EH (cell line): ENCODE results near the gene KANTR.

Source experiments
- DNase-seq: peaks from one replicate; pipeline ENCODE4 v3.0.0-alpha.2; 2015; ENCODE audit warnings: low read depth

Gene KANTR

DNA sequence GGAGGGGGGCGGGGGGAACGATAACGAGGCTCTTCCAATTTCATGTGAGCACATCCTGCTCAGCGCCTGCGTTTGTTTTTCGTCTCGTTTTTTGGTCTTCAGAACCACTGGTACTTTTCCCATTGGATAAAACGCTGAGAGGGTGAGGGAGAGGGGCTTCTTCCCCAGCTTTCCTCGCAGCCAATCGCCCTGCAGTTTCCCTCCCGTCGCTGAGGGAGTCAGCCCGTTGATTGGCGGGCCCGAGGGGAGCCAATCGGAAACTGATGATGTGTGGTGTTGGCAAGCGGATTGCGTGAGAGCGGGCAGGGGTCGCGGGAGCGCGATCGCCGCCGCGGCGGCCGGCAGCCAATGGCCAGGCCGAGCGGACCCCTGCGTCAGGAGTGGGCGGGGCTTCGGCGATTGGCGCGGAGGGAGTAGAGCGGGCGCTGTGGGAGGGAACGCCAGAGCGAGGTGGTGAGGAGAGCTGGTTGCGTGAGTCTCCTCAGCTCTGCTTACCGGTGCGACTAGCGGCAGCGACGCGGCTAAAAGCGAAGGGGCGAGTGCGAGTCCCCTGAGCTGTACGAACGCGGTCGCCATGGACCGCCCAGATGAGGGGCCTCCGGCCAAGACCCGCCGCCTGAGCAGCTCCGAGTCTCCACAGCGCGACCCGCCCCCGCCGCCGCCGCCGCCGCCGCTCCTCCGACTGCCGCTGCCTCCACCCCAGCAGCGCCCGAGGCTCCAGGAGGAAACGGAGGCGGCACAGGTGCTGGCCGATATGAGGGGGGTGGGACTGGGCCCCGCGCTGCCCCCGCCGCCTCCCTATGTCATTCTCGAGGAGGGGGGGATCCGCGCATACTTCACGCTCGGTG is 11.8 kb upstream of the KANTR start, which contains the start of gene TSPYL2:
TSS of gene TSPYL2 (plus strand) at position 443 of the 848 bp plus-strand sequence. CDS start at position 575, 132 bp downstream.
- peak; percentile 97 for DNase-seq

DNA sequence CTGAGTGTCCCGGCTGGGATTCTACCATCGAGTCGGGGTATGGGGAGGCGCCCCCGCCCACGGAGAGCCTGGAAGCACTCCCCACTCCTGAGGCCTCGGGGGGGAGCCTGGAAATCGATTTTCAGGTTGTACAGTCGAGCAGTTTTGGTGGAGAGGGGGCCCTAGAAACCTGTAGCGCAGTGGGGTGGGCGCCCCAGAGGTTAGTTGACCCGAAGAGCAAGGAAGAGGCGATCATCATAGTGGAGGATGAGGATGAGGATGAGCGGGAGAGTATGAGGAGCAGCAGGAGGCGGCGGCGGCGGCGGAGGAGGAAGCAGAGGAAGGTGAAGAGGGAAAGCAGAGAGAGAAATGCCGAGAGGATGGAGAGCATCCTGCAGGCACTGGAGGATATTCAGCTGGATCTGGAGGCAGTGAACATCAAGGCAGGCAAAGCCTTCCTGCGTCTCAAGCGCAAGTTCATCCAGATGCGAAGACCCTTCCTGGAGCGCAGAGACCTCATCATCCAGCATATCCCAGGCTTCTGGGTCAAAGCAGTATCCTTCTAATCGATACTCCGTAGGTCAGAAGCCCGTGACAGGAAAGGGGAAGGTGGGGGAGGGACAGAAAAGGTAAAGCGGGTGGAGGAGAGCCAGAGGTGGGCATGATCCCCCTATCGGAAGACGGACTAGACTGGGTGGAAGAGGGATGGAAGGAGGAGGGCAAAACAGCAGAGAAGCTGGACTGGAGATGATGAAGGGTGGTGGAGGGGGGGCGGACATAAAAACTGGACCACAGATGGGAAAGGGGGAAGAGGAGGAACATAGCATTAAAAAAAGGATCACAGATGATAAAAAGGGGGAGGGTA is 10.9 kb upstream of the KANTR start:
- no peak for DNase-seq

DNA sequence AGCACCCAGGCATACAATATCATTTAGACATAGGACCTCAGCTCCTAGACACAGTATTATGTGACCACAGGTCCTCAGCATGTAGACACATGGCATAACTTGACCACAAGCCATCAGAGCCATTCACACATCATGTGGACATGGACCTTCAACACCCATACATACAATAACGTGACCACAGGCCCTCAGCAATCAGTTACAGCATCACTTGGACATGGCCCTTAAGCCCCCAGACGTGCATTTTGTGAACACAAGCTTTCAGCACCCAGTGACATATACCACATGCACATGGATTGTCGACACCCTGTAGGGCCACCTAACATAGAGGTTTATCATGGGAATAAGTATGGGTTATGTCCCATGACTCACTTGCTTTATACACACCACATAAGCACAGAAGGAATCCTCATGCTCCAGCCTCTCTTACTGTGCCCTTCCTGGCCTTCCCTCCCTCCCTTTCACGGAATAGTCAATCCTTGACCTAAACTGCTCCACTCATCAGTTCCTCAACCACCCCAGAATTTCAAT is 9.8 kb upstream of the KANTR start:
- no peak for DNase-seq

DNA sequence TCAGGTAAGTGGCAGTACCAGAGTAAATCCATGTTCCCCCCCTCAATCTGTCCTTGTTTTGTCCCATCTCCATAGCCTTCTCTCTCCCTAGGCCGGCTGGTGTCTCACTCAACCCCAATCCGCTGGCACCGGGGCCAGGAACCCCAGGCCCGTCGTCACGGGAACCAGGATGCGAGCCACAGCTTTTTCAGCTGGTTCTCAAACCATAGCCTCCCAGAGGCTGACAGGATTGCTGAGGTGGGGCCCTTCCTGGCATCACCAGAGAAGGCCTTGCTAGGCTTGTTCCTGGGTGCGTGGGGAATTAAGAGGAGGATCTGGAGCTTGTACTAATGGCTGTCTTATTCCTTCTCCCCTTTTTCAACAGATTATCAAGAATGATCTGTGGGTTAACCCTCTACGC is 9.1 kb upstream of the KANTR start:
- DNase-seq: no peak

DNA sequence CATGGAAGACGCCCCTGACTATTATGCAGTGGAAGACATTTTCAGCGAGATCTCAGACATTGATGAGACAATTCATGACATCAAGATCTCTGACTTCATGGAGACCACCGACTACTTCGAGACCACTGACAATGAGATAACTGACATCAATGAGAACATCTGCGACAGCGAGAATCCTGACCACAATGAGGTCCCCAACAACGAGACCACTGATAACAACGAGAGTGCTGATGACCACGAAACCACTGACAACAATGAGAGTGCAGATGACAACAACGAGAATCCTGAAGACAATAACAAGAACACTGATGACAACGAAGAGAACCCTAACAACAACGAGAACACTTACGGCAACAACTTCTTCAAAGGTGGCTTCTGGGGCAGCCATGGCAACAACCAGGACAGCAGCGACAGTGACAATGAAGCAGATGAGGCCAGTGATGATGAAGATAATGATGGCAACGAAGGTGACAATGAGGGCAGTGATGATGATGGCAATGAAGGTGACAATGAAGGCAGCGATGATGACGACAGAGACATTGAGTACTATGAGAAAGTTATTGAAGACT is 8.2 kb upstream of the KANTR start:
- DNase-seq: no peak

- no peak for DNase-seq
Measured at GRCh38 chrX:53086464-53086863, 7.5 kb upstream of the KANTR start.

DNA sequence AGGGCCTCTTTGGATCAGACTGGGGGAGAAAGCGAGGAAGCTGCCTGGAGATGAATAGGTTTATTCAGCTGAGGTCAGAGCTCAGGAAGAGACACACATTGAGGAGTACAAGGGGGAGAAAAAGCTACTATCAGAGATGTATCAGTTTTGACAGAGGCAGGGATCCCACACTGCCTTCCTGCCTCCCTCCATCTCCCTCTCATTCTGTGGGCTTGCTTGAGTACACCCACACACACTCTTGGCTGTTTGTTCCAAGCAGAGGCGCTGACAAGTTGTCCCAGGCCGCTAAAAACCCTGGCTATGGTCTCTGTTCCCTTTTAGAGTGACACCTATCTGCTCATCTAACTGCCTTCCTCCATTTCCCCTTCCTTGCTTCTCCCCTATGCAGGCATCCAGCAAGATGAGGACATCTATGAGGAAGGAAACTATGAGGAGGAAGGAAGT is 6.5 kb upstream of the KANTR start:
- no peak for DNase-seq

DNA sequence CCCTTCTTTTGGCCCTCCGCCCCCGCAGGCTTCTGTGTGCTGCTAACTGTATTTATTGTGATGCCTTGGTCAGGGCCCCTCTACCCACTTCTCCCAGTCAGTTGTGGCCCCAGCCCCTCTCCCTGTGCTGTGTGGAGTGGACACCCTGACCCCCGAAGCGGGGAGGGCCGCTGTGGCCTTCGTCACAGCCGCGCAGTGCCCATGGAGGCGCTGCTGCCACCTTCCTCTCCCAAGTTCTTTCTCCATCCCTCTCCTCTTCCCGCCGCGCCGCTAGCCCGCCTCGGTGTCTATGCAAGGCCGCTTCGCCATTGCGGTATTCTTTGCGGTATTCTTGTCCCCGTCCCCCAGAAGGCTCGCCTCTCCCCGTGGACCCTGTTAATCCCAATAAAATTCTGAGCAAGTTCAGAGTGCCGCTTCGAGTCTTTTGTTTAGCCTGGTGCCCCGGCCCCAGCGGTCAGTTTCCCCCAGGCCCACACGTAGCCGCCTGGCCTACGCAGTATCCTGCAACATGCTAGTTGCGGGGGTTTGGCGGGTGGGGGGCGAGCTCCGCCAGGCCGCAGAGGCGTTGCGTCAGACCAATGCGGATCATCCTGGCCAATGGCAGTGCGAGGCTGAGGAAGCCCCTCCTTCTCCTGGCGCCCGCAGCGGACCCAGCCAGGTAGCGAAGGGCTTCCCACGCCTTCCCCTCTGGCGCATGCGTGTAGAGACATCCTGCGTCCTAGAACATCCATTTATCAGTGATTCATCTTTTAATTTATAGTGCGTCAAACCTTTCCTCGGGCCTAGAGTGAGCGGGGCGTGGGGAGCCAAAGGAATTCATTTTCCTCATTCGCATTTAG is 5.6 kb upstream of the KANTR start:
- DNase-seq: peak; percentile 79

DNA sequence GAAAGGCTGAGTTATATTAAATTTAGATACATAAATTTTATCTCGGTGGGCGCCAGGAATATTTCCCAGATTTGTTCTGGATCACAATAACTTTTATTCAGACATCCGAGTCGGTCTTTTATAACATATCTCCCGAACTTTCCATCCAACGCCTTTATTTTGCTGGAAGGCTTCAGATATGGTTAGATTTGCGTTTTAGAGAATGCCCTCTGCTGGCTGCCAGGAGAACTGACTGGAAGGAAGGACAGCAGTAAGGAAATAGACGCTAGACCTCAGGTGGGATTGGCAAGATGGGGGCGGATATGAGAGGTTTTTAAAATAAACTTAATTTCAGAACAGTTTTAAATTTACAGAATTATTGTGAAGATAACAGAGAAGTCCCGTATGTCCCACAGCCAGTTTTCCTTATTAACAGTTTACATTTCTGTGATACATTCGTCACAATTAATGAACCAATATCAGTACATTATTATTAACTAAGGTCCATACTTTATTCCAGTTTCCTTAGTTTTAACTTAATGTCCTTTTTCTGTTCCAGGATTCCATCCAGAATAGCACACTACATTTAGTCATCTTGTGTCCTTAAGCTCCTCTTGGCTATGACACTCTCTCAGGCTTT is 4.6 kb upstream of the KANTR start:
- peak; percentile 68 for DNase-seq

DNA sequence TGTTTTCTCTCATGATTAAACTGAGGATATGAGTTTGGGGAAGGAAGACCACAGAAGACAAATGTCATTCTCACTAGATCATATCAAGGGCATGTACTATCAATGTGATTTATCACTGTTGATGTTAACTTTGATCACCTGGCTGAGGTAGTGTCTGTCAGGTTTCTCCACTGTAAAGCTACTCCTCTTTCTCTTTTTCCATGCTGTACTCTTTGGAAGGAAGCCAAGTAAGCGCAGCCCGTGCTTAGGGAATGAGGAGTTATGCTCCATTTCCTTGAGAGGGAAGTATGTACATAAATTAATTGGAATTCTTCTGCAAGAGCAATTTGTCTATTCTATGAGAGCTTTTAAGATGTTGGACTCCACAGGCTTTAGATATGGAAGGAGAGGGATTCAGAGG is 4.0 kb upstream of the KANTR start:
- DNase-seq: no peak

DNA sequence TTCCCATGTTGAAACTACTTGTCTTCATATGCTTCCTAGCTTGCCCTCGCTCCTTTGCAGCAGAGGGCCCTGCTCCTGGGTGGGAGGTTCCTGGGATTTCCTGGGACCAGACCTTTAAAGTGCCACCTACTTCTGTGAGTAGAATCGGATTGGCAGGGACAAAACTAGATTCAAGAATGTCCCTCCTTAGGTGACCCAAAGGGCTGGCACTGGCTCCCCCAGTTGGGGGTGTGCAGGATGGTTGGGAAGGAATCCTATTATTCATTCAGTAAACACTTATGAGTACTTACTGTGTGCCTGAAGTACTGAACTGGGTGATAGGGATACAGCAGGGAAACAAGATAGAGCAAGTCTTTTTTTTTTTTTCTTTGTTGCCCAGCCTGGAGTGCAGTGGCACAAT is 2.6 kb upstream of the KANTR start:
- DNase-seq: no peak

- DNase-seq: peak; percentile 79
Measured at GRCh38 chrX:53093177-53093655, 726 bp upstream of the KANTR start.

- DNase-seq: no peak
Measured at GRCh38 chrX:53094582-53094905, 602 bp downstream of the KANTR start.

GRCh38 chrX:53095796-53096195 is 1.9 kb downstream of the KANTR start:
- no peak for DNase-seq

- no peak for DNase-seq
Measured at GRCh38 chrX:53114864-53115549, 21.1 kb downstream of the KANTR start.

DNA sequence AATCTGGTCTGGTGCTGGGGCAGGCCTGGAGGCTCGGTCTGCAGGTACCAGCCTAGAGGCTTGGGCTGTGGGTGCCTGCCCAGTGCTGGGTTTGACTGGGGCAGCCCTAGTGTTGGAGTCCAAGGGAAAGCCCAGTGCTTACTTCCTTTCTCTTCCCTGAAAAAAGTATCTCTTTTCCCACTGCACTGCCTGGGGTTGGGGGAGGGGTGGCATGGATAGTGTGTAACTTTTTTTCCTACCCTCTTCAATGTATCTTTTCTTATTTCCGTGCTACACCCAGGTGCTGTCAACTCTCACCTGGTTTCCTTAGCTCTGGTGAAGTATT is 21.6 kb downstream of the KANTR start:
- no peak for DNase-seq

DNA sequence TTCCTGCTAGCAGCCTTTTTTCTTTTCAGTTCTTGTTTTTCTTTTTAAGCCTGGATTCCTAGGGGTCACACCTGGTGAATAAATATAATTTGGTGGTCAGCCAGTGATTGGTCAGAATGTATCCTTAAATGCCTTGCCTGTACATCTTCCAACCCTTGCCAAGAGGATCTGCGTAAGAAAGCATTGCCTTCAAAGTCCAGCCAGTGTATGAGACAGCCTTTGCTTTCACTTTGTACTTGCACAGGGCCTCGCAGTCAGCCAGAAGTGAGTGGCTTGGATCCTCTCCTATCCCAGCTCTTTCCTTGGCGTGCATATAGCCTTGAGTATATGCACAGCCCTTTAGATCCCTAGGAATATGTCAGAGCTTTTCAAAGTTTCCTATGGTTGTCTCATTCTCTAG is 22.2 kb downstream of the KANTR start:
- DNase-seq: peak; percentile 7

DNA sequence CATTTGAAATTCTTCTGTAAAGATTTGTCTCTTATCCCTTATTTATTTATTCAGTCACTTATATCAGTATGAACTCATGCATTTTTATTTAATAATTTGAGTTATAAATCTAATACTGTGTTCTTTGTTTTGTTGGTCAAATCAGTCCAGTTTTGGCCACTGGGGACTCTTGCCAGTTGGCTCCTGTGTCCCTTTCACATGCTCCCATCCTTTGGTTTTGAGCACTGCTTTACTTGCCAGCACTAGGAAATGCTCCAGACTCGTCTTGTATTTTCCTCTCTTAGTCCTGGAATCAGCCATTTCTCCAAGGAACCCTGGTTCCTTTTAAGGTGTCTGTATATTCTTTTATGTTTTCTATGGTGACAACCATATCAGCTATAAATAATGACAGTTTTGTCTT is 28.1 kb downstream of the KANTR start:
- no peak for DNase-seq

DNA sequence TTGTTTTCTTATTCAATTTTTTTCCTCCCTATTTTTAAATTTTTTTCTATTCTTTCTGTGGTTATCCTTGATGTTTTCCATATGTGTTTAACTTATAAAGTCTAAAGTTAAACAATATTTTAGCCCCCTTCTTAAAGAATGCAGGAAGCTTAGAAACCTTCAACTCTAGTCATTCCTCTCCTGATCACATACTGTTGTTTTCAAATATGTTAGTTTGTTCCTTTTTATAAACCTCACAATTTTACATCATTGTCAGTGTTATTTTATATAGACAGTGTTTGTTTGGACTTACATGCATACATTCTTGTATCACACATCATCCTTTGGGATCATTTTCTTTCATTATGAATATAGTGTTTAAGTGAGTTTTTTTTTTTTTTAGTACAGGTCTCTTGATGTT is 31.6 kb downstream of the KANTR start:
- DNase-seq: peak; percentile 16

DNA sequence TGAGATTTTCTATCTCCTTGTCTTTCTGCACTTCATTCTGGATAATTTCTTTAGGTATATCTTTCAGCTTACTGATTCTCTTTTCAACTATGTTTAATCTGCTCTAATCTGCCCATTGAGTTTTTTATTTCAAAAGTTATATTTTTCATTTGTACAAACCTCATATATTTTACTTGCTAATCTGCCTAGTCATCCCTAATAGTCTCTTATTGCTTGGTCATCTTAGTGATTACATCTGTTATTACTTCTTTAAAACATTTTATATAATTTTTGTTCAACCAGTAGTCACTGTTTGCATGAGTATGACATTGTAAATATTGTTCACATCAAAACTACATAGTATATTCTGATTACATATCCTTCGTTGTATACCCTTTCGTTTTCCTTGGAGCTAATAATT is 32.4 kb downstream of the KANTR start:
- DNase-seq: no peak
